Measurements from ENCODE around the gene COL8A1.

Gene COL8A1

DNA sequence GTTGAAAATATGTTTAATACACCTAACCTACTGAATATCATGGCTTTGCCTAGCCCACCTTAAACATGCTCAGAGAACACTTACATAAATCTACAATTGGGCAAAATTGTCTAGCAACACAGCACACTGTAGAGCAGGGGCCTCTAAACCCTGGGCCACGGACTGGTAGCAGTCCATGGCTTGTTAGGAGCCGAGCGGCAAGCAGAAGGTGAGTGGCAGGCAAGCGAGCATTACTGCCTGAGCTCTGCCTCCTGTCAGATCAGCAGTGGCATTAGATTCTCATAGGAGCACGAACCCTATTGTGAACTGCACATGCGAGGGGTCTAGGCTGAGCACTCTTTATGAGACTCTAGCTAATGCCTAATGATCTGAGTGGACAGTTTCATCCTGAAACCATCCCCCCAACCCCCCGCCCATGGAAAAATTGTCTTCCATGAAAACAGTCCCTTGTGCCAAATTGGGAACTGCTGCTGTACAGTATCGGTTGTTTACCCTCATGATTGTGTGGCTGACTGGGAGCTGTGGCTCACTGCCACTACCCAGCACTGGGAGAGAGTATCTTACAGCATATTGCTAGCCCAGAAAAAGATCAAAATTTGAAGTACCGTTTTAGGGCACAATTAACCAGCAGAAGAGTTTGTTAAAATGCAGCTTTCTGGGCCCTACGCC lies 205.3 kb downstream of the COL8A1 start:
- no peak for DNase-seq (ENCODE audit: low read depth in 3 of 3)

DNA sequence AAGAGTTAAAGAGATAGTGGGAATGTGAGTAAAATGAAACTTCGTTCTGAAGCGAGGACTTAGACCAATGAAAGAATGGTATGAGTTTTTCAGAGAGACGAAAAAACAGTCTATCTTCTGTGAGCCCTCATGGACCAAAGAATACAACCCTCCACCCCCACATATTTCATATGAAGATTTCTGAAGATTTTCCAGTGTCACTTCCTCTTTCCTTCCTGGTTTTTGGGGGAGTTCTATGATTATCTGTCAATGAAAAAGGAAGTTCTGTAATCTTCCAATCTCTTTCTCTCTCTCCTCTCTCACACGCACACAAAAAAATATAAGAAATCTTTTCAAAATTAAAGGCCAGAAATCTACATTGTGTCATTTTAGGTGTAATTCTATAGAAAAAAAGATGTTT lies 206.9 kb downstream of the COL8A1 start:
- no peak for DNase-seq (ENCODE audit: low read depth in 3 of 3)

DNA sequence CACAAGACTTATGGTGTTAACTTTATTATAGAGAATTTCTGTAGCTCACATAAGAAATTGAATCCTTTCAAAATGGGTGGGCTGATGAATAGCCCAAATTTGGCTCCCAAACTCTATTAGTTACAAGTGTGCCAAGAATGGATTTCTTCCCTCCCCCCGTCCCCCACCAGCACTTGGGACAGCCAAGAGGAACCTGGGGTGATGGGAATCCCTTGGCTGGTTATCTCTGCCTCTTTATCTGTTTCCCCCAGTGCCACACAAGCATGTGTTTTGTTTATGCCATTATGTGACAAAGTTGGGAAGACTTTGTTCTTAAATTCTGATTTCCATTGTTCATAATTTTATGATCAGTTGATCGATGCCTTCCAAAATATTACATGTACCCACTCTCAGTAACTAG lies 207.6 kb downstream of the COL8A1 start:
- no peak for DNase-seq (ENCODE audit: low read depth in 3 of 3)

DNA sequence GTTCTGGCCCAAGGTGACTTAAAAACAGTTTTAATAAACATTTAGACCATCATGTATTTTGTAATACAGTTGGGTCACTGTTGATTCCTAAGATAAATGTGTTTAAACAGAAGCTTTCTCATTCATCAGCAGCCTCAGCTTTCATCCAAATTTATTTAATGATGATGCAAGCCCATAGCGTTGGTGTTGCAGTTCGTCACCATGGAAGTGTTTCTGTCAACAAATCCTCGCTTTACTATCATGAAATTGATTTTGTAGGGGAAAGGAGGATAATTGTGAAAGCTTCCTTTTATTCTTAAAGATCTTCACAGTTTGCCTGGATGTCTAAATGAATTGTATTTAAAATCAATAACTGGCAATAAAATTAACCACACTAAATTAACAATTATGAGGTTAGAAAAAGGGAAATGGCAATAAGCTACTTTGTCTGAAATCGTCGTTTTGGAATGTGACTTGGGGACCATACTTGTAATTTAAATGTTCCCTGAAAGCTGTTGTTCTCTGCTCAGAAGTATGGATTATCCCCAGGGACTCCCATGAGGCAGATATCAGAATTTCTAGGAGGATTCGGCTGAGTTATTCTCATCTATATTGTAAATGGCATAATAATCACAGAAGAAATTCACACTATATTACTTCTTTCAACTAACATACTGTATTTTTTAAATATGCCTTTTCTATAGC lies 208.2 kb downstream of the COL8A1 start:
- no peak for DNase-seq (ENCODE audit: low read depth in 3 of 3)

DNA sequence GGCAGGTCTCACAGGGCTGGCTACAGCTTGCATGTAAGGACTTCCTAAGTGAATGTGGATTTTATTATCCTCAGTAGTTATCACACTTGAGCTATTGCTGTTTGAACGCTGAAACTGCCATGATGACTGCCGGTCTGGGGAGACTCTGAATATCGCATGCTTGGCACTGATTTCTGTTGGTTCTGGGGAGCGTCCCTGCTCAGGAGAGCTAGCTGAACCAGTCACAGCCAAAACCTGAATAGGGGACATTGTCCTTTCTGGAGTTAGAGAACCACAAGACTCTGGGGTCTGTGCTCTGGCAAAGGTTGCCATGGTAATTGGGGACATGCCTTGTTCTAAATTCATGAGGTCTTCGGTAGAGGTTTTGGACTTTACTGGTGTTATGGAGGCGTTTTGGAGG lies 210.0 kb downstream of the COL8A1 start:
- no peak for DNase-seq (ENCODE audit: low read depth in 3 of 3)

Data from stimulated activated CD4-positive, alpha-beta T cell treated with anti-CD3 and anti-CD28 coated beads, TNF-alpha, amount 100 ng/mL, for 48 hours (primary cell).